NCI-H2081 treated with DMSO at 0.1 percent for 48 hours (cell line): ENCODE data around the gene PDE6H.

Experiments used
- DNase-seq: peaks from one replicate; lab custom pipeline; 2025; lab: John Stamatoyannopoulos, UW

PDE6H gene

GRCh38 chr12:15001733-15002382 lies 29.0 kb downstream of the PDE6H start:
- DNase-seq: no peak

GRCh38 chr12:15004421-15004820 lies 31.6 kb downstream of the PDE6H start:
- no peak for DNase-seq

GRCh38 chr12:15005064-15005463 lies 32.2 kb downstream of the PDE6H start:
- no peak for DNase-seq

GRCh38 chr12:15007551-15007950 lies 34.7 kb downstream of the PDE6H start:
- DNase-seq: no peak

GRCh38 chr12:15011162-15011561 lies 38.3 kb downstream of the PDE6H start:
- no peak for DNase-seq

GRCh38 chr12:15013634-15014179 lies 40.9 kb downstream of the PDE6H start:
- no peak for DNase-seq

- no peak for DNase-seq
These were observed 41.9 kb downstream of the PDE6H start for GRCh38 chr12:15014708-15015107.

- DNase-seq: no peak
These were observed 42.3 kb downstream of the PDE6H start for GRCh38 chr12:15015121-15015520.

- DNase-seq: no peak
These were observed 47.3 kb downstream of the PDE6H start for GRCh38 chr12:15020156-15020555.
